Colonic mucosa (tissue), 4 donors: ENCODE data around the gene MYH15. TPM values are rescaled to one million over a fixed set of nuclear protein-coding genes. Genes with fewer than 3 reads are reported as not detected.

Experiments
- DNase-seq: peaks from one replicate; pipeline ENCODE4 v3.0.0-alpha.2; 2020
- H3K27ac ChIP-seq: fragments of 200-600 bp; one replicate; pipeline ENCODE4 v1.8.0; 2021
- H3K27me3 ChIP-seq: fragments of 200-600 bp; one replicate; pipeline ENCODE4 v1.8.0; 2021
- H3K36me3 ChIP-seq: fragments of 200-600 bp; one replicate; pipeline ENCODE4 v1.8.0; 2021
- H3K4me1 ChIP-seq: fragments of 200-600 bp; one replicate; pipeline ENCODE4 v1.8.0; 2021; ENCODE audit warnings: mild to moderate bottlenecking
- H3K4me3 ChIP-seq: fragments of 200-600 bp; one replicate; pipeline ENCODE4 v1.8.0; 2021
- H3K9ac ChIP-seq, 2 donors: one replicate each; pipeline ENCODE4 v1.7.0; 2013; ENCODE audit warnings: control low read depth in 2 of 2, low read depth in 2 of 2, low read length in 2 of 2
- H3K9me3 ChIP-seq: fragments of 200-600 bp; one replicate; pipeline ENCODE4 v1.8.0; 2021
- intact Hi-C: fragments of 100-400 bp; cut with DNase I; formaldehyde crosslinking; loops from one replicate; pipeline ENCODE4 v1.14.1; 2022
- total RNA-seq, 2 donors: library from RNA; stranded (reverse); fragmentation: NEBNext Ultra II Directional in 1 of 2; extraction: Animal tissue kit (Norgen Biotek cat#: 25700) in 1 of 2; gene quantifications; one replicate each; pipeline ENCODE4 v1.2.1, GENCODE V29; 2021
- TF ChIP-seq, protein P1 (sequence below): fragments of 200-600 bp; IDR thresholded peaks from one replicate; pipeline ENCODE4 v1.8.0; 2022; ENCODE audit warnings: antibody characterized with exemption, mild to moderate bottlenecking
- donor health status: healthy.
- donor health status: DM: no; HTN: no; CAD: no.
- donor health status: DM: no; HTN: no; CAD: no.

MYH15 gene
- total RNA-seq, 2 donors from 2014 or later: 0.13 to 0.44 TPM

DNA sequence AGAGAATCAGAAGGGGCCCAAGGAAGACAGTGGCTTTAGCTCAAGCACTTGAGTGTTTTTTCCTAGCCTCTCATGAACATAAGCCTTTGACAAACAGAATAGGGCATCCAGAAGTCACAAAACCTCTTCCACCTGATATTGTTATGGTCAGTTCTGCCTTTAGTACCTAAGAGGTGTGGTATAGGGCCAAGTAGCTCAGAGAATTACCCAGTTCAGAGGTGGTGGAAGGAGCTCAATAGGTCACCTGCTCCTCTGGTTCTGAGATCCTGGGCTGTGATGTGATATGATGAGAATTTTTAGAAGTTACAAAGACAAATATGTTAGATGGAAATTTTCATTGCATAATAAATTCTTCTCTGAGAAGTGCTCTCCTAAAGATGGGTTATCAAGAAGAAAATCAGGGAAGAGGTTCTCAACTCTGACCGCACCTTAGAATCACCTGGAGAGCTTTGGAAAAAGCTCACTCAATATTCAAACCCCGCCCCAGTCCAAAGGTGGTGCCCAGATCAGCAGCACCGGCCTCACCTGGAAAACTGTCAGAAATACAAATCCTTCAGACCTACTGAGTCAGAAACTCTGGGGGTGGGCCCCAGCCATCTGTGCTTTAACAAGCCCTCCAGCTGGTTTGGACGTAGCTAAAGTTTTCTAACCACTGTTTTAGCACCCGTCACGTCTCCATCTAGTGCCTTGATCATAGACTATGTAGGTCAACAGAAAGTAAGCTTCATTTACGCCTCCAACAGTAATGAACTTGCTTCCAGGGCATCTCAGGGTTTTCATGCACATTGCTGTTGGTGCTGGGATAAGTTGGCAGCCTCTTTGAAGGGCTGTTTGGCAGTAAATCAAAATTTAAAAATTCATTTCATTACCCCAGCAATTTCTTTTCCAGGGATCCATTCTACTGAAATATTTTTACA, 101.3 kb downstream of the MYH15 start:
- intact Hi-C loops: no loop called here
- TF ChIP-seq, protein P1, sequence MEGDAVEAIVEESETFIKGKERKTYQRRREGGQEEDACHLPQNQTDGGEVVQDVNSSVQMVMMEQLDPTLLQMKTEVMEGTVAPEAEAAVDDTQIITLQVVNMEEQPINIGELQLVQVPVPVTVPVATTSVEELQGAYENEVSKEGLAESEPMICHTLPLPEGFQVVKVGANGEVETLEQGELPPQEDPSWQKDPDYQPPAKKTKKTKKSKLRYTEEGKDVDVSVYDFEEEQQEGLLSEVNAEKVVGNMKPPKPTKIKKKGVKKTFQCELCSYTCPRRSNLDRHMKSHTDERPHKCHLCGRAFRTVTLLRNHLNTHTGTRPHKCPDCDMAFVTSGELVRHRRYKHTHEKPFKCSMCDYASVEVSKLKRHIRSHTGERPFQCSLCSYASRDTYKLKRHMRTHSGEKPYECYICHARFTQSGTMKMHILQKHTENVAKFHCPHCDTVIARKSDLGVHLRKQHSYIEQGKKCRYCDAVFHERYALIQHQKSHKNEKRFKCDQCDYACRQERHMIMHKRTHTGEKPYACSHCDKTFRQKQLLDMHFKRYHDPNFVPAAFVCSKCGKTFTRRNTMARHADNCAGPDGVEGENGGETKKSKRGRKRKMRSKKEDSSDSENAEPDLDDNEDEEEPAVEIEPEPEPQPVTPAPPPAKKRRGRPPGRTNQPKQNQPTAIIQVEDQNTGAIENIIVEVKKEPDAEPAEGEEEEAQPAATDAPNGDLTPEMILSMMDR: no peak
- Histone ChIP-seq H3K27ac (peak overlapping the region; percentile 80), H3K4me3 (no peak overlapping the region), H3K36me3 (no peaks in the 10 kb centered on the region), H3K4me1 (no peaks in the 10 kb centered on the region), H3K9ac (peak overlapping the region in 1 of 2 donors; percentile 62), H3K27me3 (no peaks in the 10 kb centered on the region), H3K9me3 (no peaks in the 10 kb centered on the region)
- peak; percentile 92 for DNase-seq

DNA sequence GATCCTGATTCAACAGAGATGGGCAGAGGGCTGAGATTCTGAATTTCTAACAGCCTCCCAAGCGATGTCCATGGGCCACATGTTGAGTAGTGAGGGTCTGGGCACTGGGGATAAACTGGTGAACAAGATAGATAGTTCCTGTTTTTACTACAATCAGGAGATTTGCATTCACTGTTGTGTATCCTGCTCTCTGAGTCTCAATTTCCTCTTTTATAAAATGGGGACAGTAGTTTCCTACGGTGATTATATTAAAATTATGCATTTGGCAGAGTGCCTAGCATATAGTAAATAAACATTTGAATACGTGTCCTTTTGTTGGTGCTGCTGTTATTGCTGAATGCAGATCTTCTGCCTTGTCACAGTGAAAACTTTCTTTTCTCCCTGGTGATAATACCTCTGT, 102.5 kb downstream of the MYH15 start:
- TF ChIP-seq, protein P1: no peak
- H3K27me3 ChIP-seq: no peaks in the 10 kb centered on the region
- H3K4me1 ChIP-seq: no peaks in the 10 kb centered on the region
- intact Hi-C loops: no loop called here
- no peaks in the 10 kb centered on the region for H3K9me3 ChIP-seq
- no peaks in the 10 kb centered on the region for H3K36me3 ChIP-seq
- peak overlapping the region in 1 of 2 donors; percentile 80 for H3K9ac ChIP-seq
- peak overlapping the region; percentile 80 for H3K27ac ChIP-seq
- no peak overlapping the region for H3K4me3 ChIP-seq
- no peak for DNase-seq

DNA sequence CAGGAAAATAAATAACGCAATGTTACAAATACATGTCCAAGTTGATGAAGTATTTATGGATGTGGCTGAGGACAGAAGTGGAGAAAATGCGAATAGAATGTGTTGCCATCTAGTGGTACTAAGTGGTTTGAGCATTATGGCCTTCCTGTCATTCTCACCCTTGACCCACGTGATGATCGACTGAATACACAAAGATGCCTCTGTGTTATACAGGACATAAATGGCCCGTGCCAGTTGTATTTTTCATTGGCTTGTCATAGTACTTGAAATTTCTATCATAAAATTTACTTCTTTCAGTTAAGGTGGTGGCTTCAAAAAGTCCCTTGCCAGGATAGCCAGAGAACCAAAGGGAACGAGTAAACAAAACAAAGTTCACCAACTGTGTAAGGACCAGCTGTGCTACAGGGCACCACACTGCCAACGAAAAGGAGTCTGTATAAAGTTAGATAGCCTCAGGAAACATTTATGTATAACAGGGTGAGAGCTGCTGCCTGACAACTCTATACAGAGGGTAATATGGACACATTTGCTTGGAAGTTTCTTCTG, 103.7 kb downstream of the MYH15 start:
- Histone ChIP-seq H3K9me3 (no peaks in the 10 kb centered on the region), H3K9ac (peak overlapping the region in 1 of 2 donors; percentile 80), H3K27ac (peak overlapping the region; percentile 80), H3K4me1 (no peaks in the 10 kb centered on the region), H3K36me3 (no peaks in the 10 kb centered on the region), H3K4me3 (no peak overlapping the region), H3K27me3 (no peaks in the 10 kb centered on the region)
- intact Hi-C loops: no loop called here
- TF ChIP-seq, protein P1: peak; percentile 71
- peak; percentile 84 for DNase-seq

DNA sequence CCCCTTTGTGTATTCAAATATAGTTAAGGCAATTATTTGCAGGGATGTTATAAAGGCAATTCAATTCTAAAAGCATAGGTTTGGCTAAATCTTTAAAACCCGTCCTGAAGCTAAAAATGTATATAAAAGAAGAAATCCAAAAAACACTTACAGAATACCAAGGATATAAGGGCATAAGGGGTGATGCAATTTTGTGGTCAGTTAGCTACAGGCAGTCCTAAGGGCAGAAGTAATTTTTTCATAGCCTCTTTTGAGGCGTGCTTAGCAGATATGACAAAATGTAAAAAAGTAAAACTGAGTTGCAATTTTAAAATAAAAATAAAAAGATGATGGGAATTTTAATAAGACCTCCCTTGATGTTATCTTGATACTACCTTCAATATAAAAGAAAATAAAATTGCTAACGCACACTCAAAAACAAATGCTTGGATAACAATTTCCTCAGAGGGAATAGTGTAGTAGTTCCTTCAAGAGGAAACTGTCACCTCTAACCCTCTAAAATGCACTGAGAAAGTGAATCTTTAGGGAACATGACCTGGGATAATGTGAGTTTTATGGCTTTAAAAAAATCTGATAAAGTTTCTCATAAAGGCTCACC, 104.2 kb downstream of the MYH15 start:
- no peak for DNase-seq
- no peaks in the 10 kb centered on the region for H3K4me1 ChIP-seq
- TF ChIP-seq, protein P1: no peak
- no peaks in the 10 kb centered on the region for H3K27me3 ChIP-seq
- intact Hi-C loops: no loop called here
- peak overlapping the region in 1 of 2 donors; percentile 26 for H3K9ac ChIP-seq
- no peak overlapping the region for H3K4me3 ChIP-seq
- no peaks in the 10 kb centered on the region for H3K36me3 ChIP-seq
- peak overlapping the region; percentile 80 for H3K27ac ChIP-seq
- H3K9me3 ChIP-seq: no peaks in the 10 kb centered on the region

DNA sequence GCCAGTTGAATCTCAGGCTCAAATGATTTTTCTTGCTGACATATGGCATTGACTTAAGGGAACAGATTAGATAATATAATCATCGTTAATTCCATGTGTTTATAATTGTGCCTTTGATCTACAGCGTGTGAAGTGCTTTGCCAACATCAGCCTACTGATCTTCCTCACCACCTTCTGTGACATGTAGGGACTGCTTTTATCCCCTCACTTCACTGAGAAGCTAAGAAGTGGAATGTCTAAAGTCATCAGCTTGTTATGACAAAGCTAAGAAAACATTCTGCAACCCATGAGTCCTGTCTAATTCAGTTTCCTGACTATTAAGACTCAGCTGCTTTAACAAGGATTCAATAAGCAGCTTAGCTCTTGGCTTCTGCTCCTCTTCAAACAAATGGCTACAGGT, 106.0 kb downstream of the MYH15 start:
- H3K9ac ChIP-seq: no peak overlapping the region
- no peaks in the 10 kb centered on the region for H3K27me3 ChIP-seq
- no peaks in the 10 kb centered on the region for H3K36me3 ChIP-seq
- intact Hi-C loops: no loop called here
- no peak for DNase-seq
- H3K4me3 ChIP-seq: no peak overlapping the region
- no peaks in the 10 kb centered on the region for H3K4me1 ChIP-seq
- TF ChIP-seq, protein P1: no peak
- H3K9me3 ChIP-seq: no peaks in the 10 kb centered on the region
- H3K27ac ChIP-seq: no peak overlapping the region
